DMS114 treated with DMSO at 0.1 percent for 48 hours (cell line): ENCODE measurements around the gene ELP4.
"Not testable (repeated sequence)": the region's sequence is repeated elsewhere in the genome, so short reads cannot be mapped to it uniquely, and the experiment has no call there.

Source experiments
- DNase-seq: peaks from one replicate; lab custom pipeline; 2025; ENCODE audit not compliant: unreplicated experiment; lab: John Stamatoyannopoulos, UW

Gene ELP4

DNA sequence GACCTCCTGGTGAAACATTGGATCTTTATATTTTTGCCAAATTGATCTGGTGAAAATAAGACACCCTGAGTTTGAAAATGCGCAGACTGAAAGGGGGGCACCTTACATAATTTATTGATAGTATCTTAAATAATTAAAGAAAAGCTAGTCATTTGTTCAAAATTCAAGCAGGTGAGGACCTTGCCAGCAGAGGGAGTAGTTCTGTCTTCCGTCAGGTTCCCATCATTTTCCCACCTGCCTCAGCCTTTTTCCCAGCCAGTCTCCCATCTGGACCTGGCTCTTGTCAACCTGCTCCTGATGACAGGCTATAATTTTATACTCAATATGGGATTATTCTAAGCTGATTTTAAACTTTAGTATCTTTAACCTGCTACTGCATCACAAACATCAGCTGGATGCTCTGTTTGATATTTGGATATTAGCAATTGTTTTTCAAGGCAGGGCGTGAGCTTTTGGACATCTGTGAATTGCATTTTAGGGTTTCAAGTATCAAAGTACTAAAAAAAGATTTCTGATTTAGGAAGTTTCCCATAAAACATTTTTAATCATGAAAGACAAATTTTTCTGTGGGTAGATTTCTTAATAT, 132.0 kb downstream of the ELP4 start:
- DNase-seq: peak; percentile 88

DNA sequence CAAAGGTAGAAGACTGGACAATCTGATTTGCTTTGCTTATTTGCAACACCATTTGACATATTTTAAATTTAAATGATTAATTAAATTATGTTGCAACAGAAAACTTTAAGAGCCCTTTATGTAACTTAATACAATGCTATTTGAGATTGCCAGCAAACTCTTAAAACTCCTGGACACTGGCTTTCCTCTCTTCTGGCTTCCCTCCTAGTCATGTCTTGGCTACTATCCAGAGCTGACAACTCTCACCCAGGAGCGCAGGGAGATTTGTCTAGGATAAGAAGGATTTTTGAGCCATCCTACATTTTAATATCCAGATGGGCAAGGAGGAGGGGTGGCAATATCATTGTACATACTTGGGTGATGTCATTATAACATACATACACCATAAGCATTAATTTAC, 134.3 kb downstream of the ELP4 start:
- DNase-seq: no peak

DNA sequence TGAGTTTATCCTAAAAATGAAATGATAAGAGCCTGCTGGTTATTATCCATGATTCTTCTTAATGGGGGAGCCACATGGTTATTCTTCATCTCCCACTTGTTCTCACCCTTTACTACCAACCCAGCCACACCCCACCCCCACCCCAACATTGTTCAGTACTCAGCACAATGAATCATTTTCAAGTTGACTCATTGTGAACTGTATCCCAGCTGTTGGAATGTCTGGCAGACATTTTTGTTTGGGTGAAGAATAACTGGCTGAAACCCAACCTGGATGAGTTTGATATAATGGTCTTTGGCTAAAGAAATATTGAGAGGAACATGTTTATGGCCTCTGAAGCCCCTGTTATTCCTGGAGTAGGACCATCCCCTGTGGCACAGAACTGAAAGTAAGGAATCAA, 136.2 kb downstream of the ELP4 start:
- DNase-seq: no peak

DNA sequence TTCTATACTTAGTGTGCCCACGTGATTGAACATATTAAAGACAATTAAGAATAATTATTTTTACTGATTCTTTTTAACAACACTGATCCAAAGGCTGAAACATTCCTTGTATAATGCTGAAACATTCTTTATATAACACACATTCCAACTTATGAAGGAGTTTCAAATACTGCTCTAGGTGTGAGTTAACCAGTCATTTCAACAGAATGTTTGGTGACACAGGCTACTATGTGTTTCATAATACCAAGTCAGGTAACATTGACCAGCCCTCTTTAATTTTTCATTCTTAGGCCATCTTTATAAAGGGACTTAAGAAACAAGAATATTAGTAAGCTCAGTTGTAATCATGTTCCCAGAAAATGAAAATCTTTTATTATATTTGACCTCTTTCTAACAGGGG, 136.6 kb downstream of the ELP4 start:
- no peak for DNase-seq

DNA sequence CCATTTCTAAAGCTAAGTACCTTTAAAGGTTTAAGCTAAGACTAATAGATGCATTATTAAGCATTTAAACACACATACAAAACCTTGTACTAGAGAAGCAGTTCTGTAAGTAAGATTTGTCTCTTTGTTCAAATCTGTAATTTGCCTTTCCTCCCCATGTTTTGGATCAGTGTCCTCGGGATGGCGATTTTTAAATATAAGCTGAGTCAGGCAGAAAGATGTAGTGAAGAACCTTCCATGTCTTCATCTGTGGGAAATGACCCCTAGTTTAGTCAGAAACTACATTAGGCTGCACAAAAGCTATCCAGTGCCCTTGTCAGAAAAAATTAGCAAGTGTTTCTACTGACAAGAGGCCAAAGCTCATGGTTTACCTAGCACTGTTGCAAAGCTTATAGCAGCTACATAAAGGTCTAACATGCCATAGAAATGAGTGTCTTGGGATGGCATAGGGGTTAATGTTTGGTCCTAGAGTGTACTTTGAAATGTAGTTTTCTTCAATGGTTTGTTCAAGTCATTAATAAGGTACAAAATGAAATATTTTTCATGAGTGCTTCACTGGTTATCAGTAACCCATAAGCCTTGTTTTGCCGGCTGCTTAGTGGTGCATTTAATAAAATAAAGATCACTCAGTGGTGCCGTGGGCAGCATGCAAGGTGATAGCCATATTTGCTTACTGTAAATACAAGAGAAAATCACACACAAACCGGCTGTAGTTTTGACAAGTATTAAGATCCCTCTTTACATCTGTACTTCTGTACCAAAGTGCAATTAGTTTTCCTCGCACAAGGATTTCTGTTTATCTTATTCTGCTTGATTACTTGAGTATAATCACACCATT, 139.8 kb downstream of the ELP4 start:
- no peak for DNase-seq

DNA sequence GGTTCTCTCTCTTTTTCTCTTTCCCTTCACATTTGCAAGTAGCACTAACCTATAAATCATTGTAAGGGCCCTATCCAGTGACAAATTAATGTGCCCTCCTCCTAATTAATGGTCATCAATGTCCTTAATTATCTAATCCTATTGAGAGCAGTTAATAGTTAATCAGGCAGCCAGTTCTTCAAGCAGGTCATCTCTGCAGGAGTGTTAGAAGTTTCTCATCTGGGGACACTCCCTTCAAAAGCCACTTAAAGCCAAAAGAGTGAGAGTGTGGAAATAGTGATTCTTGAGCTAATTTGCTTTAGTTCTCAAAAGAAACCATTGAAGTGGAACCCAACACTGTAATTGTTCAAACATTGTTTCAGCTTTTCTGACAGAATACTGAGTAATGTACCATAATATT, 141.6 kb downstream of the ELP4 start:
- DNase-seq: no peak

DNA sequence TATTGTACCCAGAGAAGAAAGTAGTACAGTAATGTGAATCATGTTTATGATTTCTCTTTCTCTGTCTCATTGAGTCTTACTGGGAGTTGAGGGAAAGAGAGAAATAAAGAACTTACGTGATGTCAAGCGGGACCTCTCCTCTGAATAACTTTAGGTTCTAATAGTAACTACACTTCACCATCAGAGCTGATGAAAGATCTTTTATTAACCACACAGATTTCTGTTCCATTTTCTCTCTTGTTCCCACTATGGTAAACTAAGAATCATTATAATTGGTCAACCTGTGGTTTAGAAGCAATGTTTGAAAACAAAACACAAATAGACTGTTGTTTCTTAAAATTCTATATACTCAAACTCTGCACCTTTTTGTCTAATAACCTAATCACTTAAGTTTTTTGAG, 142.3 kb downstream of the ELP4 start:
- no peak for DNase-seq

DNA sequence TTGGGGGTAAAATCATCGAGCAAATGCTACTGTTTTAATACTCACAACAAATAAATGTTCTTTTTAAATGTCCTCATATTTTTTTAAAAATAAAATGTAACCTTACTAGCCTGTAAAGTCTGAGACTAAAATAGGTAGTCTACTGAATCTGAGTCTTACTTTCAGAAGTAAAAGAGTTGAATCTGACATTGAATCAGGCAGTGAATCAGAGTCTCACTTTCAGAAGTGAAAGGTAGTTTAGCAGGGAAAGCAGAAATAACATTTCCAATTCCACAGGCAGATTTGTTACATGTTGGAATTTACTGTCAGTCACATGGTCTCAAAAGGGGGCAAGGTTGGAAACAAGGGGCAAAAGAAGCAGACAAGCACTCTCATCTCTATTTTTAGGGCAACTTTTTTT, 143.0 kb downstream of the ELP4 start:
- DNase-seq: no peak

DNA sequence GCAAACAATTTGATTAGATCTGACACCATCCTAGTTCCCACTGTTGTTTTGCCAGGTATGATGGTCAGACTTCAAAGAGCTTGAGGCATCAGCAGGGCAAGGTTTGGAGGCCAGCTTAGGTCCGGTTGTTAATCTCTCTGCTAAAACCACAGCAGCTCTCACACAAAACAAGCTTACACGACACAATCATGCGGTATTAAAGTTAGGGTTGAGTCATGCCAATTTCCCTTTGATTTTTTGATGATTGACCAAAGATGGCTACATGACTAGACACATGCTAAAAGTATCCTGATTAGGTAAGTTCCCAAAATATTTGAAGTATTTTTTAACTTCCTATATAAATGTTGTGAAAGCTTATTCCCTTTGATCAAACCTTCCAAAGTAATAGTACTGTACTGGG, 145.9 kb downstream of the ELP4 start:
- no peak for DNase-seq

DNA sequence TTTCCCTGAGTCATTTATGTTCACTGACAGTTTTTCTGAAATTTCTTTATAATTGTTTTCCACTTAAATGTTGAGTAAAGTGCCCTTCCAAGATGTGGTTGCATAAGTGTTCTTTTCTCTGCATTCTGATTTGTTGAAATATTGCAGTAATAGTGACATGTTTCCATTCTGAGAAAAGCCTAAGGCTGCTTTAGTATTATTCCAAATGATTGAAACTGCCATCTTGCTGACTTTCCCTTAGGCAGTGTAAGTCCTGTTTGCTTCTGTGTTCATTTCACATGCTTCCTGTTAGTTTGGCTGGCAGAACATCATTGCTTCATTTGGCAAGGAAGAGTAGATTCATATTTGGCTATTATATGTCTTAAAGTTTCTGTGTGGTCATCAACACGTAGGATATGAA, 146.5 kb downstream of the ELP4 start:
- no peak for DNase-seq

DNA sequence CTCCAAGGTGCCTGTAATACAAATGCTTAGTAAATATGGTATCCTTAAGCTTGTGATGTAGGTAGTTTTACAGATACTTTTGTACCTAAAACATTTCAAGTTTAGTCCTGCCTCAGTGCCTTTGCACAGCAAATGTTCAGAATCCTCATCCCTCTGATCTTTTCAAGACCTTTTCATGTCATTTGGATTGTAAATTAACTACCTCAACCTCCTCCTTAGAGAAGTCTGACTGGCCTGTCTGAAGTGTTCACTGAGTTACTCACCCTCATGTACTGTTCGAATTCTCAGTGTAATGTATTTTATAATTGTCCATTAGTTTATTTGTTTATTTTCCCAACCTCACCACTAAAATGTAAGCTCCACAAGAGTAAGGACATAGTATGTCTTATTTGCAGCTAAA, 147.5 kb downstream of the ELP4 start:
- DNase-seq: no peak

DNA sequence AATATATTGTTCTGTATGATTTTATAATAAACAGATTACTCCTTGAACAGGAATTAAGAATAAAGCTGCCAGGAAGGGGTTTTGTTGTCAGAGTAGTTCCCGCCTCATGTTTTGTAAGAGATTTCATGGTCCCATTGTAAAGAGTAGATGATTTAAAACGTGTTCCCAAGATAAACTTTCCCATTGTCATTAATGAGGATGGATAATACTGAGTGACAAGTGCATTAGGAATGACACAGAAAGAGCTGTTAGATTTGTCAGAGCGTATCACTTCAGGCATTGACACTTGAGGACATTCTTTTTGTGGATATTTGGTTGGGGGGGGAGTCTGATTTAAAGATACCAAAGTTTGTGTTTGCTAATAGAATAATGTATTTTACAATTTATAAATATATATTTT, 154.6 kb downstream of the ELP4 start:
- no peak for DNase-seq

DNA sequence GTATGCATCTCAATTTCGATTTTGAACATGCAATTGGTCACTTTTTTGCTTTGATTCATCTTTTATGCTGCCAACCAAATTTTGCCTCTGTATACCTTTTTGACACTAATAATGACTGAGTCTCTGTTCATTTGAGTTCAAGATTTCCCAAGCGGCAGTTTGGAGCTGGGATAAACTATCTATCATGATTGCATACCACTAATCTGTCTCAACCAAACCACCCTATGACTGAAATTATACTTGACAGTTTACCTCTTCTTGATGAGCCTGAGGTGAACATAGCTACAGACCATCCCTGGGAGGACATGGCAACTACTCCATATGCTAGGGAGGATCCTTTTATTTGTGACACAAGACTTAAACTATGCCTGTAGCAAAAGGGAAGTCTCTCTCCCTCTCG, 155.4 kb downstream of the ELP4 start:
- DNase-seq: no peak

DNA sequence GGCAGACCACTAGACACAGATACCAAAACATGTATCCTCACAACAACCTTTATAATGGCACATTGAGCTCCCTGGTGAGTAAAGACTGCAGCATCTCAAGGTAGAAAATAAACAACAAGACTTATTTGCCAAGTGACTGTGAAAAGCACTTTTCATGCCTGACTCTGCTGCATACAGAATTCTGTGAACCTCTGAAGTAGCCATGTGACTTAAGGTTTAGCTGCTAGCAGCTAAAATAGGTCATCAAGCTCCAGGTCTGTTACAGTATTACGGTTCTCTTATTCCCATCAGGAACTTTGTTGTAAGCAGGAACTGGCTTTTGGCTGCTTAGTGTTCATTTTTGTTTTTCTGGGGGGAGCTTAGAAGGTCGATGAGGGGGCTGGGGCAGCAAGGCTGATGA, 162.1 kb downstream of the ELP4 start:
- DNase-seq: no peak

DNA sequence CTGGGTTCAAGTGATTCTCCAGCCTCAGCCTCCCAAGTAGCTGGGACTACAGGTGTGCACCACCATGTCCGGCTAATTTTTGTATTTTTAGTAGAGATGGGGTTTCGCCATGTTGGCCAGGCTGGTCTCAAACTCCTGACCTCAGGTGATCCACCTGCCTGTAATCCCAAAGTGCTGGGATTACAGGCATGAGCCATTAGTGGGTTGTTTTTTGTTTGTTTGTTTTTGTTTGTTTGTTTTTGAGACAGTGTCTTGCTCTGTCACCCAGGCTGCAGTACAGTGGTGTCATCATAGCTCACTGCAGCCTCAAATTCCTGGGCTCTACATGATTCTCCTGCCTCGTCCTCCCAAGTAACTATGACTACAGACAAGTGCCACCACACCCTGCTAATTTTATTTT, 163.5 kb downstream of the ELP4 start:
- not testable (repeated sequence) for DNase-seq

DNA sequence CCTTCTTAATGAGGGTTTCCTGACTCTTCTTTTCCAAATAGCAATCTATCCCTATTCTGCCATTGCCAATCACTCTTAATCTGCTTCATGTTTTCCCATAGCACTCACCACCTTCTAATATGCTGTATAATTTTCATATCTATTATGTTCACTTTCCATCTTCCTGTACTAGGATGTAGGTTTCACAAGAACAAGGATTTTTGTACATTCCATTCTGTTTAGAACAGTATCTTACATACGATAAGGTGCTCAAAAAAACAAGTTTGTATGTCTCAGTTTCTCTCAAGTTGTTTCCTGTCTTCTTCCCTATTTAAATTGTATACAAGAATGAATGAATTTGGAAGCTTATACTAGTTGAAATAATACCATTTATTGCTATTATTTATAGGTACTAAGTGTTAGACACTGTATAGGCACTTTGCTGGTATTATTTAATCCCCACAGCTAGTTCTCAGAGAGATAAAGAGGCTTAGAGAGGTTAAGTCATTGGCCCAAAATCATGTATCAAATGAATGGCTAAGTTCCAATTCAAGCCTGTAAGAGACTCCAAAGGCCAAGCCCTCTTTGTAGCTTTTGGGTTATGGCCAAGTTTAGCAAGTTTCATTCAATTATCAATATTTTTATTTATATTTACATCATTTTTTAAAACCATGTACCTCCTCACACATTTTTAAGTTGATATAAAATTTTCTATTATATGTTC, 166.9 kb downstream of the ELP4 start:
- DNase-seq: no peak

DNA sequence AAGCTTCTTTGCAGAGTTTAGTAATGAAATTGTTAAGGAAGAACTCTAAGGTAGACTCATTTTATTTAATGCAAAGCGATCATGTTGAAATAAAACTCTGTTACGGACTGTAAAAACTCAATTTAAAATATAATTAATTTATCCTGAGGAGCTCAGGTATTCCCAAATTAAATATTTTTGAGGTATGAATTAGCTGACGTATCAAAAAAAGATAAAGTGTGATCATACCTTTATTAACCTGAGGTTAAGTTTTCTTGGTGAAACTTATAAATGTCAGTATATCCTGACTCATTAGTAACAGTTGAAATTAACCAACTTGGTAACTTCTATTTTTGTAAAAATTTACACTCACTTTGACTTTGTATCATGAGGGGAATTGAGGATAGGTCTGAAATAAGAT, 171.2 kb downstream of the ELP4 start:
- DNase-seq: no peak

DNA sequence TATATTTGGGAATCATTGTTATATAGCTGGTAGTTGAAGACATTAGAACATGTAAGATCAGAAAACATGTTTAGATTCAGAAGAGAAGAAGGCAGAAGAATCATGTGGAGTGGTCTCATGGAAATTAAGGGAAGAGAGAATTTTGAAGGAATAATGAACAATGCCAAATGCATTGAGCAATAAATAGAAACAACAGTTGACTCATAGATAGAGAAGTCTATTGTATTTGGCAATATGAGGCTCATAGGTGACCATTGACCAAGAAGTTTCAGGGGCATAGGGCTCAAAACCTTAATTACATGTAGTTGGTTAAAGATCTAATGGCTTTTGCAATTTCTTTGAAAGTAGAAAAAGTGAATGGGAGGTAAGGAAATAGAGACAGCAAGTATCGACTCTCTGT, 177.7 kb downstream of the ELP4 start:
- DNase-seq: no peak

DNA sequence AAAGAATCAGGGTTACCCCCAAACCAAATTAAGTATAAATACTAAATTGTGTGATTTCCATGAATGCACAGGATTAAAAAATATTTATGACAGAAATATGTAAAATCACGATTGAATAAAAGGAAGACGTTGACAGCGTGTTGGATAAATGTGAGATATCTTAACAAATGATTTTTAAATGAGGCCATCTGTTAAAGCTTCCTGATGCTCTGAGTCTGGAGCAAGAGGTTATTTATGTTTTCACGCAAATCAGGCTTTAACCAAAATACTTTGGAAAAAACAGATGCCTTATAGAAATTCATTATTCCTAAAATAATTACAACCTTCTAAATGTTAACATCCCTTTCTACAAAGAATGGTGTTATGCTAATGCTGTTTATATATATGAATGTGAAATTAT, 178.3 kb downstream of the ELP4 start:
- no peak for DNase-seq

DNA sequence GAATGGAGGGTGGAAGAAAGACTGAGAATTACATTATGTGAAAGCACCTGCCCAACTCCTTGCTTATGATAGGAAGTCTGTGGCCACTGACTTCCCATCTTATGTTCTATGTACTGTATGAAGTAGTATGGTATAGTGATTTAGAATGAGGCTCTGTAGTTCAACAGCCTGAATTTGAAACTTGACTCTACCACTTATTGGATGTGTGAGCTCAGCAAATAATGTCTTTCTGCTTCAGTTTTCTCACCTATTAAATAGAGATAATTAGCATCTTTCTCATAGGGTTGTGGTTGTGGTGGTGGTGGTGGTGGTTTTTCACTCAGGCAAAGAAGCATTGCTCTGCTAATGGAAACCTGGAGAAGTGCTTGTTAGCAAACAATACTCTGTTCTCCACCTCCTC, 180.0 kb downstream of the ELP4 start:
- DNase-seq: no peak

DNA sequence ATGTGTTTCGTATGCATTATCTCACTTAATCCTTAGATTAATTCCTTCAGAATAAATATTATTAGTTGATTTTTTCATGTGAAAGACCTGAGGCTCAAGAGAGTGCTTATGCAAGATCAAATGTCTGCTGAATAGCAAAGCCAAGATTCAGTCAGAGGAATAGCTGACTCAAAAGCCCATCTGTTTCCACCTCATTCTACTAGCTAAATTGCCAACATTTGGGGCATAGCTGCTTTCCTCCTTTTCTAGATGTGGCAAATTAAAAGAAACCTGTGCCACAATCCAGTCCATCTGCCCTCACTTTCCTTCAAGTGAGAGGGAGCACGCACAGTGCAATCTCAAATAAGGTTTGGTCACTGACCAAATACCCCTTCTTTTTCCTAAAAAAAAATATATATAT, 180.5 kb downstream of the ELP4 start:
- DNase-seq: no peak

DNA sequence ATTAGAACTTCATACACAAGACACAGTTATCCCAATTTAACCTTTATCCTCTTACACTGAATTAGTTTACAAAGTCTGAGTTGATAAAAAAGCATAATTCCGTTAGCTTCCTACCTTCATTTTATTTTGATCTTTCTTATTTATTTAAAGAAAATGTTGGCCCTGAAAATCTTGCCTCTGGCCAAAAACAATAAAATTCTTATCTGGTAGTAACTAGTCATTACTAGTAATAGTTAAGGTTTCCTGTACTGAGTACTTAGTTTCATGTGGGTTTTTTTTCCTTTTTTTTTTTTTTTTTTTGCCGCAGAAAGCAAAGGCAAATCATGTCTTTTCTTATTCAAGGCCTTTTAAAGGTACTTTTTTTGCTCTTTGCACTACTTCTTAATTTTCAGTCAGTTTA, 180.9 kb downstream of the ELP4 start:
- no peak for DNase-seq
